ENCODE measurements around the gene FBXW11.

- TF ChIP-seq, protein P1, sequence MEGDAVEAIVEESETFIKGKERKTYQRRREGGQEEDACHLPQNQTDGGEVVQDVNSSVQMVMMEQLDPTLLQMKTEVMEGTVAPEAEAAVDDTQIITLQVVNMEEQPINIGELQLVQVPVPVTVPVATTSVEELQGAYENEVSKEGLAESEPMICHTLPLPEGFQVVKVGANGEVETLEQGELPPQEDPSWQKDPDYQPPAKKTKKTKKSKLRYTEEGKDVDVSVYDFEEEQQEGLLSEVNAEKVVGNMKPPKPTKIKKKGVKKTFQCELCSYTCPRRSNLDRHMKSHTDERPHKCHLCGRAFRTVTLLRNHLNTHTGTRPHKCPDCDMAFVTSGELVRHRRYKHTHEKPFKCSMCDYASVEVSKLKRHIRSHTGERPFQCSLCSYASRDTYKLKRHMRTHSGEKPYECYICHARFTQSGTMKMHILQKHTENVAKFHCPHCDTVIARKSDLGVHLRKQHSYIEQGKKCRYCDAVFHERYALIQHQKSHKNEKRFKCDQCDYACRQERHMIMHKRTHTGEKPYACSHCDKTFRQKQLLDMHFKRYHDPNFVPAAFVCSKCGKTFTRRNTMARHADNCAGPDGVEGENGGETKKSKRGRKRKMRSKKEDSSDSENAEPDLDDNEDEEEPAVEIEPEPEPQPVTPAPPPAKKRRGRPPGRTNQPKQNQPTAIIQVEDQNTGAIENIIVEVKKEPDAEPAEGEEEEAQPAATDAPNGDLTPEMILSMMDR (IDR thresholded peaks at IDR 0.05): no peak
- TF ChIP-seq, protein P2, sequence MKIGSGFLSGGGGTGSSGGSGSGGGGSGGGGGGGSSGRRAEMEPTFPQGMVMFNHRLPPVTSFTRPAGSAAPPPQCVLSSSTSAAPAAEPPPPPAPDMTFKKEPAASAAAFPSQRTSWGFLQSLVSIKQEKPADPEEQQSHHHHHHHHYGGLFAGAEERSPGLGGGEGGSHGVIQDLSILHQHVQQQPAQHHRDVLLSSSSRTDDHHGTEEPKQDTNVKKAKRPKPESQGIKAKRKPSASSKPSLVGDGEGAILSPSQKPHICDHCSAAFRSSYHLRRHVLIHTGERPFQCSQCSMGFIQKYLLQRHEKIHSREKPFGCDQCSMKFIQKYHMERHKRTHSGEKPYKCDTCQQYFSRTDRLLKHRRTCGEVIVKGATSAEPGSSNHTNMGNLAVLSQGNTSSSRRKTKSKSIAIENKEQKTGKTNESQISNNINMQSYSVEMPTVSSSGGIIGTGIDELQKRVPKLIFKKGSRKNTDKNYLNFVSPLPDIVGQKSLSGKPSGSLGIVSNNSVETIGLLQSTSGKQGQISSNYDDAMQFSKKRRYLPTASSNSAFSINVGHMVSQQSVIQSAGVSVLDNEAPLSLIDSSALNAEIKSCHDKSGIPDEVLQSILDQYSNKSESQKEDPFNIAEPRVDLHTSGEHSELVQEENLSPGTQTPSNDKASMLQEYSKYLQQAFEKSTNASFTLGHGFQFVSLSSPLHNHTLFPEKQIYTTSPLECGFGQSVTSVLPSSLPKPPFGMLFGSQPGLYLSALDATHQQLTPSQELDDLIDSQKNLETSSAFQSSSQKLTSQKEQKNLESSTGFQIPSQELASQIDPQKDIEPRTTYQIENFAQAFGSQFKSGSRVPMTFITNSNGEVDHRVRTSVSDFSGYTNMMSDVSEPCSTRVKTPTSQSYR (CRISPR knock-in tag; IDR thresholded peaks at IDR 0.05): no peak
- TF ChIP-seq ESRRA (CRISPR knock-in tag; IDR thresholded peaks at IDR 0.05; ENCODE audit: borderline replicate concordance) (no peak), ATF3 (CRISPR knock-in tag; conservative IDR thresholded peaks at IDR 0.05) (no peak), CREB1 (CRISPR knock-in tag; IDR thresholded peaks at IDR 0.05) (no peak), JUN (CRISPR knock-in tag; IDR thresholded peaks at IDR 0.05) (no peak), TEAD4 (CRISPR knock-in tag; IDR thresholded peaks at IDR 0.05) (no peak), SP1 (CRISPR knock-in tag; conservative IDR thresholded peaks at IDR 0.05) (no peak), ZNF232 (CRISPR knock-in tag; IDR thresholded peaks at IDR 0.05) (no peak), ELF4 (CRISPR knock-in tag; IDR thresholded peaks at IDR 0.05; ENCODE audit: low read depth) (no peak), USF1 (CRISPR knock-in tag; IDR thresholded peaks at IDR 0.05) (no peak), MAX (CRISPR knock-in tag; IDR thresholded peaks at IDR 0.05) (no peak)
Measured at GRCh38 chr5:171893290-171893886, 113.0 kb downstream of the FBXW11 start.
